Neural progenitor cell (in vitro differentiated cells): ENCODE results near the gene CCDC6.

Experiments used
- CTCF ChIP-seq: fragments of 200-600 bp; sonication (generic); IDR thresholded peaks from 2 replicates; pipeline ENCODE4 v1.5.1; 2017; ENCODE audit warnings: antibody characterized with exemption, mild to moderate bottlenecking
- EZH2 ChIP-seq: fragments of 200-600 bp; sonication (generic); IDR thresholded peaks from 2 replicates; pipeline ENCODE4 v1.6.1; 2017; ENCODE audit warnings: antibody characterized with exemption, mild to moderate bottlenecking, moderate library complexity

- no peak for TF ChIP-seq CTCF
- no peak for TF ChIP-seq EZH2
These were observed 7.3 kb upstream of the CCDC6 start for GRCh38 chr10:59913547-59914237.
